Mesothelial cell of epicardium (in vitro differentiated cells): Measurements from ENCODE around the gene CCR9. TPM values are rescaled to one million over a fixed set of nuclear protein-coding genes. Genes with fewer than 3 reads are reported as not detected.

Experiments used
- DNase-seq, 2 experiments: peaks; one replicate each; pipeline ENCODE4 v3.0.0; 2021; ENCODE audit warnings: low spot score in 2 of 2; ENCODE audit not compliant: unreplicated experiment in 2 of 2
- H3K27ac Mint-ChIP-seq: 2 replicates; pipeline ENCODE4 v1.8.0; 2021; ENCODE audit warnings: mixed read lengths
- H3K27me3 Mint-ChIP-seq: 2 replicates; pipeline ENCODE4 v1.8.0; 2021; ENCODE audit warnings: low read depth, mixed read lengths
- H3K36me3 Mint-ChIP-seq: 2 replicates; pipeline ENCODE4 v1.8.0; 2021; ENCODE audit warnings: mixed read lengths
- H3K4me1 Mint-ChIP-seq: 2 replicates; pipeline ENCODE4 v1.8.0; 2021; ENCODE audit warnings: mixed read lengths
- H3K4me3 Mint-ChIP-seq: 2 replicates; pipeline ENCODE4 v1.8.0; 2021; ENCODE audit warnings: mild to moderate bottlenecking, moderate library complexity, mixed read lengths
- H3K9me3 Mint-ChIP-seq: 2 replicates; pipeline ENCODE4 v1.8.0; 2021; ENCODE audit warnings: mixed read lengths
- CTCF ChIP-seq: fragments of 200-600 bp; sonication (generic); IDR thresholded peaks from one replicate; pipeline ENCODE4 v1.5.0; 2021; ENCODE audit warnings: antibody characterized with exemption; ENCODE audit not compliant: unreplicated experiment
- total RNA-seq: library from RNA; stranded (reverse); gene quantifications from 3 replicates; pipeline ENCODE4 v1.2.1, GENCODE V29; 2021

The CCR9 gene
- total RNA-seq, result not detected in 3 replicates

- Mint-ChIP-seq H3K9me3 (no peaks in the 10 kb centered on the region), H3K4me3 (no peak within 1 kb of the TSS), H3K27me3 (peaks cover 22% of the 10 kb centered on the region), H3K36me3 (no peaks in the 10 kb centered on the region), H3K4me1 (peaks cover 18% of the 10 kb centered on the region), H3K27ac (no peak within 1 kb of the TSS)
- no peak for TF ChIP-seq CTCF
- no peak for DNase-seq
Observed at GRCh38 chr3:45885979-45886705, at the start of gene CCR9. TSS of gene CCR9 (plus strand) at chr3:45886543. CDS start at chr3:45894934, 8,391 bp downstream.

- no peak overlapping the region for H3K4me3 Mint-ChIP-seq
- no peak overlapping the region for H3K27ac Mint-ChIP-seq
- peaks cover 7% of the 10 kb centered on the region for H3K27me3 Mint-ChIP-seq
- DNase-seq, result no peak
- TF ChIP-seq CTCF, result no peak
- H3K36me3 Mint-ChIP-seq, result peaks cover 20% of the 10 kb centered on the region
- no peaks in the 10 kb centered on the region for H3K9me3 Mint-ChIP-seq
- H3K4me1 Mint-ChIP-seq, result peaks cover 12% of the 10 kb centered on the region
Observed at GRCh38 chr3:45838466-45838865, 47.9 kb upstream of the CCR9 start.

- Mint-ChIP-seq H3K9me3 (no peaks in the 10 kb centered on the region), H3K36me3 (peaks cover 7% of the 10 kb centered on the region), H3K4me3 (peak overlapping the region; percentile 94), H3K4me1 (peaks cover 12% of the 10 kb centered on the region), H3K27ac (peak overlapping the region; percentile 97), H3K27me3 (peaks cover 34% of the 10 kb centered on the region)
- peak in 1 of 2 experiments; percentile 42 for DNase-seq
- no peak for TF ChIP-seq CTCF
Observed at GRCh38 chr3:45841420-45841756, 45.0 kb upstream of the CCR9 start.

- H3K4me3 Mint-ChIP-seq, result peak within 1 kb of the TSS; percentile 94
- H3K36me3 Mint-ChIP-seq, result peaks cover 4% of the 10 kb centered on the region
- H3K27me3 Mint-ChIP-seq, result peaks cover 38% of the 10 kb centered on the region
- peak within 1 kb of the TSS; percentile 97 for H3K27ac Mint-ChIP-seq
- H3K9me3 Mint-ChIP-seq, result no peaks in the 10 kb centered on the region
- peak; percentile 68 to 88 for DNase-seq
- TF ChIP-seq CTCF, result no peak
- H3K4me1 Mint-ChIP-seq, result peaks cover 12% of the 10 kb centered on the region
Observed at GRCh38 chr3:45841757-45842491, 44.4 kb upstream of the CCR9 start, which contains the start of gene LZTFL1. TSS of gene LZTFL1 (minus strand) at chr3:45842119. CDS start at chr3:45841991, 128 bp downstream.

GRCh38 chr3:45842851-45843625 is 43.3 kb upstream of the CCR9 start:
- TF ChIP-seq CTCF, result no peak
- Mint-ChIP-seq H3K27ac (no peak overlapping the region), H3K9me3 (no peaks in the 10 kb centered on the region), H3K4me3 (peak overlapping the region; percentile 94), H3K4me1 (peaks cover 12% of the 10 kb centered on the region), H3K36me3 (no peaks in the 10 kb centered on the region), H3K27me3 (peaks cover 50% of the 10 kb centered on the region)
- no peak for DNase-seq
